GM12801 (cell line): ENCODE results near the gene DCN.

Experiments
- CTCF ChIP-seq: IDR thresholded peaks from one replicate; pipeline ENCODE4 v1.5.1; 2011; ENCODE audit warnings: control low read depth; ENCODE audit not compliant: insufficient read length; ENCODE audit errors: extremely low read depth

The DCN gene

GRCh38 chr12:91091916-91092715 lies 90.5 kb downstream of the DCN start:
- TF ChIP-seq CTCF = no peak
